ENCODE measurements around the gene SLC28A1.

DNA sequence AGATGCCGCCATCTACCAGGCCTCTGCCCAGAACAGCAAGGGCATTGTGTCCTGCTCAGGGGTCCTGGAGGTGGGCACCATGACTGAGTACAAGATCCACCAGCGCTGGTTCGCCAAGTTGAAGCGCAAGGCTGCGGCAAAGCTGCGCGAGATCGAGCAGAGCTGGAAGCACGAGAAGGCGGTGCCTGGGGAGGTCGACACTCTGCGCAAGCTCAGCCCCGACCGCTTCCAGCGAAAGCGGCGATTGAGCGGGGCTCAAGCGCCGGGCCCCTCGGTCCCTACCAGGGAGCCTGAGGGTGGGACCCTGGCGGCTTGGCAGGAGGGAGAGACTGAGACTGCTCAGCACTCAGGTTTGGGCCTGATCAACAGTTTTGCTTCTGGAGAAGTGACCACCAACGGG, 44.7 kb upstream of the SLC28A1 start:
- no peak for TF ChIP-seq POLR2AphosphoS5 (IDR thresholded peaks at IDR 0.05; ENCODE audit: low read depth, low read length)
- TF ChIP-seq, protein P1, sequence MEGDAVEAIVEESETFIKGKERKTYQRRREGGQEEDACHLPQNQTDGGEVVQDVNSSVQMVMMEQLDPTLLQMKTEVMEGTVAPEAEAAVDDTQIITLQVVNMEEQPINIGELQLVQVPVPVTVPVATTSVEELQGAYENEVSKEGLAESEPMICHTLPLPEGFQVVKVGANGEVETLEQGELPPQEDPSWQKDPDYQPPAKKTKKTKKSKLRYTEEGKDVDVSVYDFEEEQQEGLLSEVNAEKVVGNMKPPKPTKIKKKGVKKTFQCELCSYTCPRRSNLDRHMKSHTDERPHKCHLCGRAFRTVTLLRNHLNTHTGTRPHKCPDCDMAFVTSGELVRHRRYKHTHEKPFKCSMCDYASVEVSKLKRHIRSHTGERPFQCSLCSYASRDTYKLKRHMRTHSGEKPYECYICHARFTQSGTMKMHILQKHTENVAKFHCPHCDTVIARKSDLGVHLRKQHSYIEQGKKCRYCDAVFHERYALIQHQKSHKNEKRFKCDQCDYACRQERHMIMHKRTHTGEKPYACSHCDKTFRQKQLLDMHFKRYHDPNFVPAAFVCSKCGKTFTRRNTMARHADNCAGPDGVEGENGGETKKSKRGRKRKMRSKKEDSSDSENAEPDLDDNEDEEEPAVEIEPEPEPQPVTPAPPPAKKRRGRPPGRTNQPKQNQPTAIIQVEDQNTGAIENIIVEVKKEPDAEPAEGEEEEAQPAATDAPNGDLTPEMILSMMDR (IDR thresholded peaks at IDR 0.05), result no peak
- TF ChIP-seq REST (IDR thresholded peaks at IDR 0.05; ENCODE audit: insufficient read depth in 1 of 2, low read depth in 2 of 2, low read length in 1 of 2), result no peak
- no peak for TF ChIP-seq SIN3A (IDR thresholded peaks at IDR 0.05; ENCODE audit: borderline replicate concordance, insufficient read depth, low read depth, low read length)

Data from Panc1 (cell line).